Liver (tissue), 3 donors: ENCODE data around the gene ERCC6L.

Experiments used
- EGR1 ChIP-seq, 2 donors: IDR thresholded peaks; 2 replicates each; pipeline ENCODE4 v1.6.1; 2016 to 2018; ENCODE audit warnings: antibody characterized with exemption in 2 of 2, low read depth in 2 of 2
- FOXA1 ChIP-seq: IDR thresholded peaks from 2 replicates; pipeline ENCODE4 v1.6.1; 2016; ENCODE audit warnings: antibody characterized with exemption
- GABPA ChIP-seq, 2 donors: IDR thresholded peaks in 1 of 2; conservative IDR thresholded peaks in 1 of 2; 2 replicates each; pipeline ENCODE4 v1.6.1; 2016; ENCODE audit warnings: antibody characterized with exemption in 2 of 2, mild to moderate bottlenecking in 1 of 2, moderate library complexity in 1 of 2
- HNF4A ChIP-seq, 2 donors: conservative IDR thresholded peaks; 2 replicates each; pipeline ENCODE4 v1.6.1; 2016; ENCODE audit warnings: antibody characterized with exemption in 2 of 2, mild to moderate bottlenecking in 2 of 2
- JUND ChIP-seq, 2 donors: IDR thresholded peaks; 2 replicates each; pipeline ENCODE4 v1.6.1; 2016; ENCODE audit warnings: antibody characterized with exemption in 2 of 2
- RAD21 ChIP-seq, 2 donors: IDR thresholded peaks; 2 replicates each; pipeline ENCODE4 v1.6.1; 2016; ENCODE audit warnings: antibody characterized with exemption in 2 of 2, mild to moderate bottlenecking in 2 of 2
- SP1 ChIP-seq: IDR thresholded peaks from 2 replicates; pipeline ENCODE4 v1.6.1; 2018; ENCODE audit warnings: antibody characterized with exemption, mild to moderate bottlenecking
- TF ChIP-seq, protein P1 (sequence below): IDR thresholded peaks from 2 replicates; pipeline ENCODE4 v1.6.1; 2016; ENCODE audit warnings: antibody characterized with exemption, mild to moderate bottlenecking
- TF ChIP-seq, protein P2 (sequence below): fragments of 150-350 bp; IDR thresholded peaks from 2 replicates; pipeline ENCODE4 v1.5.1; 2017; ENCODE audit warnings: improper control_type of control experiment, low read depth, low read length; ENCODE audit not compliant: missing input control
- TF ChIP-seq, protein P3 (sequence below): IDR thresholded peaks from 2 replicates; pipeline ENCODE4 v1.6.1; 2016; ENCODE audit warnings: antibody characterized with exemption
- TF ChIP-seq, protein P4 (sequence below): IDR thresholded peaks from 2 replicates; pipeline ENCODE4 v1.6.1; 2016; ENCODE audit warnings: antibody characterized with exemption
- donor health status: healthy.
- donor health status: healthy.

DNA sequence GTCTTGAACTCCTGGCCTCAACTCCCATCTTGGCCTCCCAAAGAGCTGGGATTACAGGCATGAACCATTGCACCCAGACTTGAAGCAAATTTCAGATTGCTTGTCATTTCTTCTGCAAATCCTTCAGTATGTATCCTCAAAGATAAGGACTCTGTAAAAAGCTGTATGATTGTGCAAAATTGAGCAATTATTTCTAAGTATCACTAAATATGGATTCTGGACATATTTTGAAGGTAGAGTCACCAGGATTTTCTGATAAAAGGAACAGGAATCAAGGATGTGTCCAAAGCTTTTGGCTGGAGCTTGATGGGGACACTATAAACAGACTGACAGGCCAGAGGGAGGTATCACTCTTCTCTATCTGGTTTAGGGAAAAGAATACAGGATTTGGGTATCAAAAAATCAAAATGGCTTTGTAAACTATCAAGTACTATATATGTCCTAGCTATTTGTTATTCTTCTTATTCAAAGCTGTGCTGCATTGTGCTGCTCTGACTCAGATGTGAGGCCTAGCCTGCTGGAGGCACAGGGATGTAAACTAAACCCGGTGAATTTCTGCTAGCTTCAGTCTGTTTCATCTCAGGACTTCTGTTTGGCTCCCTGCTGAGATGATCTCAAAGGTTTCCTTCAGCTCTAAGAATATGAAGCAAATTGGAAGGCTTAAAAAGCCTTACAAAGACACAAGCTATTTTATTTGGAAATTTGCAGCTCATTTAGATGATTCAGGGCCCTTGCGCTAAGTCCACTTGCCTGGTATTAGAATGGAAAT lies 30.0 kb upstream of the ERCC6L start:
- TF ChIP-seq, protein P1, sequence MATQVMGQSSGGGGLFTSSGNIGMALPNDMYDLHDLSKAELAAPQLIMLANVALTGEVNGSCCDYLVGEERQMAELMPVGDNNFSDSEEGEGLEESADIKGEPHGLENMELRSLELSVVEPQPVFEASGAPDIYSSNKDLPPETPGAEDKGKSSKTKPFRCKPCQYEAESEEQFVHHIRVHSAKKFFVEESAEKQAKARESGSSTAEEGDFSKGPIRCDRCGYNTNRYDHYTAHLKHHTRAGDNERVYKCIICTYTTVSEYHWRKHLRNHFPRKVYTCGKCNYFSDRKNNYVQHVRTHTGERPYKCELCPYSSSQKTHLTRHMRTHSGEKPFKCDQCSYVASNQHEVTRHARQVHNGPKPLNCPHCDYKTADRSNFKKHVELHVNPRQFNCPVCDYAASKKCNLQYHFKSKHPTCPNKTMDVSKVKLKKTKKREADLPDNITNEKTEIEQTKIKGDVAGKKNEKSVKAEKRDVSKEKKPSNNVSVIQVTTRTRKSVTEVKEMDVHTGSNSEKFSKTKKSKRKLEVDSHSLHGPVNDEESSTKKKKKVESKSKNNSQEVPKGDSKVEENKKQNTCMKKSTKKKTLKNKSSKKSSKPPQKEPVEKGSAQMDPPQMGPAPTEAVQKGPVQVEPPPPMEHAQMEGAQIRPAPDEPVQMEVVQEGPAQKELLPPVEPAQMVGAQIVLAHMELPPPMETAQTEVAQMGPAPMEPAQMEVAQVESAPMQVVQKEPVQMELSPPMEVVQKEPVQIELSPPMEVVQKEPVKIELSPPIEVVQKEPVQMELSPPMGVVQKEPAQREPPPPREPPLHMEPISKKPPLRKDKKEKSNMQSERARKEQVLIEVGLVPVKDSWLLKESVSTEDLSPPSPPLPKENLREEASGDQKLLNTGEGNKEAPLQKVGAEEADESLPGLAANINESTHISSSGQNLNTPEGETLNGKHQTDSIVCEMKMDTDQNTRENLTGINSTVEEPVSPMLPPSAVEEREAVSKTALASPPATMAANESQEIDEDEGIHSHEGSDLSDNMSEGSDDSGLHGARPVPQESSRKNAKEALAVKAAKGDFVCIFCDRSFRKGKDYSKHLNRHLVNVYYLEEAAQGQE = no peak
- TF ChIP-seq, protein P2, sequence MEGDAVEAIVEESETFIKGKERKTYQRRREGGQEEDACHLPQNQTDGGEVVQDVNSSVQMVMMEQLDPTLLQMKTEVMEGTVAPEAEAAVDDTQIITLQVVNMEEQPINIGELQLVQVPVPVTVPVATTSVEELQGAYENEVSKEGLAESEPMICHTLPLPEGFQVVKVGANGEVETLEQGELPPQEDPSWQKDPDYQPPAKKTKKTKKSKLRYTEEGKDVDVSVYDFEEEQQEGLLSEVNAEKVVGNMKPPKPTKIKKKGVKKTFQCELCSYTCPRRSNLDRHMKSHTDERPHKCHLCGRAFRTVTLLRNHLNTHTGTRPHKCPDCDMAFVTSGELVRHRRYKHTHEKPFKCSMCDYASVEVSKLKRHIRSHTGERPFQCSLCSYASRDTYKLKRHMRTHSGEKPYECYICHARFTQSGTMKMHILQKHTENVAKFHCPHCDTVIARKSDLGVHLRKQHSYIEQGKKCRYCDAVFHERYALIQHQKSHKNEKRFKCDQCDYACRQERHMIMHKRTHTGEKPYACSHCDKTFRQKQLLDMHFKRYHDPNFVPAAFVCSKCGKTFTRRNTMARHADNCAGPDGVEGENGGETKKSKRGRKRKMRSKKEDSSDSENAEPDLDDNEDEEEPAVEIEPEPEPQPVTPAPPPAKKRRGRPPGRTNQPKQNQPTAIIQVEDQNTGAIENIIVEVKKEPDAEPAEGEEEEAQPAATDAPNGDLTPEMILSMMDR = no peak
- TF ChIP-seq, protein P3, sequence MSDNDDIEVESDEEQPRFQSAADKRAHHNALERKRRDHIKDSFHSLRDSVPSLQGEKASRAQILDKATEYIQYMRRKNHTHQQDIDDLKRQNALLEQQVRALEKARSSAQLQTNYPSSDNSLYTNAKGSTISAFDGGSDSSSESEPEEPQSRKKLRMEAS = no peak
- TF ChIP-seq EGR1 (IDR thresholded peaks at IDR 0.05; ENCODE audit: low read depth in 2 of 2) (no peak), GABPA (IDR thresholded peaks at IDR 0.05 in 1 of 2, conservative IDR thresholded peaks at IDR 0.05 in 1 of 2) (no peak), RAD21 (IDR thresholded peaks at IDR 0.05) (no peak), SP1 (no peak), HNF4A (conservative IDR thresholded peaks at IDR 0.05) (no peak), JUND (IDR thresholded peaks at IDR 0.05) (no peak), FOXA1 (no peak)
- TF ChIP-seq, protein P4, sequence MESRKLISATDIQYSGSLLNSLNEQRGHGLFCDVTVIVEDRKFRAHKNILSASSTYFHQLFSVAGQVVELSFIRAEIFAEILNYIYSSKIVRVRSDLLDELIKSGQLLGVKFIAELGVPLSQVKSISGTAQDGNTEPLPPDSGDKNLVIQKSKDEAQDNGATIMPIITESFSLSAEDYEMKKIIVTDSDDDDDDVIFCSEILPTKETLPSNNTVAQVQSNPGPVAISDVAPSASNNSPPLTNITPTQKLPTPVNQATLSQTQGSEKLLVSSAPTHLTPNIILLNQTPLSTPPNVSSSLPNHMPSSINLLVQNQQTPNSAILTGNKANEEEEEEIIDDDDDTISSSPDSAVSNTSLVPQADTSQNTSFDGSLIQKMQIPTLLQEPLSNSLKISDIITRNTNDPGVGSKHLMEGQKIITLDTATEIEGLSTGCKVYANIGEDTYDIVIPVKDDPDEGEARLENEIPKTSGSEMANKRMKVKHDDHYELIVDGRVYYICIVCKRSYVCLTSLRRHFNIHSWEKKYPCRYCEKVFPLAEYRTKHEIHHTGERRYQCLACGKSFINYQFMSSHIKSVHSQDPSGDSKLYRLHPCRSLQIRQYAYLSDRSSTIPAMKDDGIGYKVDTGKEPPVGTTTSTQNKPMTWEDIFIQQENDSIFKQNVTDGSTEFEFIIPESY = no peak
